ENCODE results near the gene CEL. TPM values are rescaled to one million over a fixed set of nuclear protein-coding genes. Genes with fewer than 3 reads are reported as not detected.

The CEL gene
- total and polyA plus RNA-seq, 10 of the 15 experiments (the other 5 are each of a cell fraction or from before 2014, with no cell fraction given), result 0.05 to 4.1 (median 0.29) TPM; not detected in 2

DNA sequence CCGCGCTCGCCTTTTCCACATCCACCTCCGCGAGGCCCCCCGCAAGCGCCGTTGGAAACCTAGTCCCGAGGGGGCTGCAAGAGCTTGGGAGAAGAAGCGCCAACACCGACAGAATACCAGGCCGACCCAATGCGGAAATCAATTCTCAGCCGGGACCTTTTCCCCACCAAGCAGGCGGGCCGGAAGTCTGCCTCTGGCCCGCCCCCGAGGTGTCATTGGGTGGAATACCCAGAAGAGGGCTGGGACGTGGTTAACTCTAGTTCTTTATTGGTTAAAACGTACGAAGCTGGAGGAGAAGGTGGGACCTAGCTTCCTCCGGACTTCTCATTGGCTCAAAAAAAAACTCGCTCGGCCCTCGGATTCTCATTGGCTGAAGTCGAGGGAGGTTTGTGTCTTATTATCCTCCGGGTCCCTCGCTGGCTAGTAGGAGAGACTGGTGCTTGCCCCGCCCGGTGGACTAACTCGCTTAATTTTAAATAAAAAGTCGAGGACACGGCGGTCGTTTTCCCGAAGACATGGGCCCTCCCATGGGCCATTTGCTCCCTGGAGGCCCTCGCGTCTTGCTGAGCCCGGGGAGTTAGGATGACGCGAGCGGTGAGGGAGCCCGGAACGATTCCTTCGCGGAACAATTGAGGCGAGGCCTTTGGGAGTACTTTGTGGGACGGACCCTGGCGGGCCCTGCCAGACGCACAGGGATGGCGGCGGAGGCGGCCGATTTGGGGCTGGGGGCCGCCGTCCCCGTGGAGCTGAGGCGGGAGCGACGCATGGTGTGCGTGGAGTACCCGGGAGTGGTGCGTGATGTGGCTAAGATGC lies 31.3 kb upstream of the CEL start, which contains the start of gene GTF3C5:
GTF3C5 (plus strand) TSS at position 681 of the 813 bp plus-strand sequence; CDS start at position 696, 15 bp downstream.
- intact Hi-C loops (cut with micrococcal nuclease; ENCODE audit: unreplicated experiment) (no loop called here), in situ Hi-C loops (cut with MboI) (no loop called here)
- H4K20me1 ChIP-seq (ENCODE audit: control insufficient read depth, insufficient read depth), result no peaks in the 10 kb centered on the region
- peak within 1 kb of the TSS; percentile 91 for H3K27ac ChIP-seq (ENCODE audit: control insufficient read depth, insufficient read depth)
- peaks cover 48% of the 10 kb centered on the region for H3K79me2 ChIP-seq (ENCODE audit: control insufficient read depth, insufficient read depth, low read length)
- POLR2A ChIA-PET, result interaction anchor here (0.6 to 2.2 kb wide), 9 partner anchors 8 to 447 kb away, joined by 3 to 17 read pairs (median 3); partner anchors contain the start of gene ADAMTS13
- CTCF ChIA-PET, result interaction anchor here (0.6 to 5.1 kb wide), 11 partner anchors 8 to 455 kb away, joined by 3 to 52 read pairs (median 3); no protein-coding TSS in a partner anchor
- FAIRE-seq, result peak; percentile 97
- BruUV-seq (replicated peaks), result TSS peak; percentile 56
- WGBS (ENCODE audit: insufficient coverage, insufficient replicate concordance, low lambda C conversion rate, missing lambda C conversion rate), result under 1% methylated on average over 63 of the region's 63 CpGs
- no peaks in the 10 kb centered on the region for H3K27me3 ChIP-seq (replicated peaks in 1 of 2; ENCODE audit: control insufficient read depth in 2 of 2, insufficient read depth in 2 of 2, low read length in 1 of 2)
- H3K4me3 ChIP-seq, result peak within 1 kb of the TSS; percentile 77
- peak within 1 kb of the TSS; percentile 96 for H2AFZ ChIP-seq (ENCODE audit: control insufficient read depth, low read depth, low read length)
- RAD21 ChIA-PET (ENCODE audit: unreplicated experiment), result interaction anchor here (0.9 to 2.2 kb wide), 9 partner anchors 8 to 121 kb away, joined by 3 to 18 read pairs (median 4); partner anchors contain the start of gene TSC1
- peak within 1 kb of the TSS; percentile 92 for H3K9ac ChIP-seq (ENCODE audit: control insufficient read depth, insufficient read depth, low read length)
- H3K4me2 ChIP-seq (ENCODE audit: control insufficient read depth, insufficient read depth), result peak within 1 kb of the TSS; percentile 91
- ATAC-seq, result peak; percentile 99
- SMC1A ChIA-PET (ENCODE audit: uncharacterized antibody, unreplicated experiment), result interaction anchor here (0.6 to 6.9 kb wide), 6 partner anchors 7 to 679 kb away, joined by 3 to 31 read pairs (median 4); no protein-coding TSS in a partner anchor
- H3K36me3 ChIP-seq (ENCODE audit: control insufficient read depth in 2 of 2, insufficient read depth in 2 of 2, low read length in 1 of 2), result peaks cover 0 to 2% of the 10 kb centered on the region in 2 experiments; a peak in 1 of 4 replicates
- H3K9me3 ChIP-seq (replicated peaks; ENCODE audit: control insufficient read depth, insufficient read depth, low read length), result no peaks in the 10 kb centered on the region; the same call in 2 of the 3 replicates
- DNase-seq (ENCODE audit: low read depth, low spot score), result peak; percentile 97
- peaks cover 13% of the 10 kb centered on the region for H3K4me1 ChIP-seq (ENCODE audit: control insufficient read depth, insufficient read depth, low read length)
- TF ChIP-seq HCFC1 (IDR thresholded peaks at IDR 0.05; ENCODE audit: low read length) (peak; percentile 79), TCF3 (IDR thresholded peaks at IDR 0.05; ENCODE audit: borderline replicate concordance, insufficient read depth, low read depth, low read length) (peak; percentile 56; the same call in 1 of the 2 replicates), MTA2 (IDR thresholded peaks at IDR 0.05; ENCODE audit: low read depth) (peak; percentile 32; the same call in 1 of the 2 replicates), GATAD2B (conservative IDR thresholded peaks at IDR 0.05; ENCODE audit: low read depth) (peak; percentile 66), FOXK2 (IDR thresholded peaks at IDR 0.05) (peak; percentile 48), RAD51 (IDR thresholded peaks at IDR 0.05) (no peak), MYB (IDR thresholded peaks at IDR 0.05; ENCODE audit: borderline replicate concordance, low read depth, low read length) (no peak)
- TF ChIP-seq, protein P1, sequence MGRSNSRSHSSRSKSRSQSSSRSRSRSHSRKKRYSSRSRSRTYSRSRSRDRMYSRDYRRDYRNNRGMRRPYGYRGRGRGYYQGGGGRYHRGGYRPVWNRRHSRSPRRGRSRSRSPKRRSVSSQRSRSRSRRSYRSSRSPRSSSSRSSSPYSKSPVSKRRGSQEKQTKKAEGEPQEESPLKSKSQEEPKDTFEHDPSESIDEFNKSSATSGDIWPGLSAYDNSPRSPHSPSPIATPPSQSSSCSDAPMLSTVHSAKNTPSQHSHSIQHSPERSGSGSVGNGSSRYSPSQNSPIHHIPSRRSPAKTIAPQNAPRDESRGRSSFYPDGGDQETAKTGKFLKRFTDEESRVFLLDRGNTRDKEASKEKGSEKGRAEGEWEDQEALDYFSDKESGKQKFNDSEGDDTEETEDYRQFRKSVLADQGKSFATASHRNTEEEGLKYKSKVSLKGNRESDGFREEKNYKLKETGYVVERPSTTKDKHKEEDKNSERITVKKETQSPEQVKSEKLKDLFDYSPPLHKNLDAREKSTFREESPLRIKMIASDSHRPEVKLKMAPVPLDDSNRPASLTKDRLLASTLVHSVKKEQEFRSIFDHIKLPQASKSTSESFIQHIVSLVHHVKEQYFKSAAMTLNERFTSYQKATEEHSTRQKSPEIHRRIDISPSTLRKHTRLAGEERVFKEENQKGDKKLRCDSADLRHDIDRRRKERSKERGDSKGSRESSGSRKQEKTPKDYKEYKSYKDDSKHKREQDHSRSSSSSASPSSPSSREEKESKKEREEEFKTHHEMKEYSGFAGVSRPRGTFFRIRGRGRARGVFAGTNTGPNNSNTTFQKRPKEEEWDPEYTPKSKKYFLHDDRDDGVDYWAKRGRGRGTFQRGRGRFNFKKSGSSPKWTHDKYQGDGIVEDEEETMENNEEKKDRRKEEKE (IDR thresholded peaks at IDR 0.05), result no peak
- TF ChIP-seq, protein P2, sequence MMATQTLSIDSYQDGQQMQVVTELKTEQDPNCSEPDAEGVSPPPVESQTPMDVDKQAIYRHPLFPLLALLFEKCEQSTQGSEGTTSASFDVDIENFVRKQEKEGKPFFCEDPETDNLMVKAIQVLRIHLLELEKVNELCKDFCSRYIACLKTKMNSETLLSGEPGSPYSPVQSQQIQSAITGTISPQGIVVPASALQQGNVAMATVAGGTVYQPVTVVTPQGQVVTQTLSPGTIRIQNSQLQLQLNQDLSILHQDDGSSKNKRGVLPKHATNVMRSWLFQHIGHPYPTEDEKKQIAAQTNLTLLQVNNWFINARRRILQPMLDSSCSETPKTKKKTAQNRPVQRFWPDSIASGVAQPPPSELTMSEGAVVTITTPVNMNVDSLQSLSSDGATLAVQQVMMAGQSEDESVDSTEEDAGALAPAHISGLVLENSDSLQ (IDR thresholded peaks at IDR 0.05), result peak; percentile 33
- TF ChIP-seq, protein P3, sequence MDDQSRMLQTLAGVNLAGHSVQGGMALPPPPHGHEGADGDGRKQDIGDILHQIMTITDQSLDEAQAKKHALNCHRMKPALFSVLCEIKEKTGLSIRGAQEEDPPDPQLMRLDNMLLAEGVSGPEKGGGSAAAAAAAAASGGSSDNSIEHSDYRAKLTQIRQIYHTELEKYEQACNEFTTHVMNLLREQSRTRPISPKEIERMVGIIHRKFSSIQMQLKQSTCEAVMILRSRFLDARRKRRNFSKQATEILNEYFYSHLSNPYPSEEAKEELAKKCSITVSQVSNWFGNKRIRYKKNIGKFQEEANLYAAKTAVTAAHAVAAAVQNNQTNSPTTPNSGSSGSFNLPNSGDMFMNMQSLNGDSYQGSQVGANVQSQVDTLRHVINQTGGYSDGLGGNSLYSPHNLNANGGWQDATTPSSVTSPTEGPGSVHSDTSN (IDR thresholded peaks at IDR 0.05; ENCODE audit: insufficient replicate concordance, low read depth, low read length), result no peak
- TF ChIP-seq, protein P4, sequence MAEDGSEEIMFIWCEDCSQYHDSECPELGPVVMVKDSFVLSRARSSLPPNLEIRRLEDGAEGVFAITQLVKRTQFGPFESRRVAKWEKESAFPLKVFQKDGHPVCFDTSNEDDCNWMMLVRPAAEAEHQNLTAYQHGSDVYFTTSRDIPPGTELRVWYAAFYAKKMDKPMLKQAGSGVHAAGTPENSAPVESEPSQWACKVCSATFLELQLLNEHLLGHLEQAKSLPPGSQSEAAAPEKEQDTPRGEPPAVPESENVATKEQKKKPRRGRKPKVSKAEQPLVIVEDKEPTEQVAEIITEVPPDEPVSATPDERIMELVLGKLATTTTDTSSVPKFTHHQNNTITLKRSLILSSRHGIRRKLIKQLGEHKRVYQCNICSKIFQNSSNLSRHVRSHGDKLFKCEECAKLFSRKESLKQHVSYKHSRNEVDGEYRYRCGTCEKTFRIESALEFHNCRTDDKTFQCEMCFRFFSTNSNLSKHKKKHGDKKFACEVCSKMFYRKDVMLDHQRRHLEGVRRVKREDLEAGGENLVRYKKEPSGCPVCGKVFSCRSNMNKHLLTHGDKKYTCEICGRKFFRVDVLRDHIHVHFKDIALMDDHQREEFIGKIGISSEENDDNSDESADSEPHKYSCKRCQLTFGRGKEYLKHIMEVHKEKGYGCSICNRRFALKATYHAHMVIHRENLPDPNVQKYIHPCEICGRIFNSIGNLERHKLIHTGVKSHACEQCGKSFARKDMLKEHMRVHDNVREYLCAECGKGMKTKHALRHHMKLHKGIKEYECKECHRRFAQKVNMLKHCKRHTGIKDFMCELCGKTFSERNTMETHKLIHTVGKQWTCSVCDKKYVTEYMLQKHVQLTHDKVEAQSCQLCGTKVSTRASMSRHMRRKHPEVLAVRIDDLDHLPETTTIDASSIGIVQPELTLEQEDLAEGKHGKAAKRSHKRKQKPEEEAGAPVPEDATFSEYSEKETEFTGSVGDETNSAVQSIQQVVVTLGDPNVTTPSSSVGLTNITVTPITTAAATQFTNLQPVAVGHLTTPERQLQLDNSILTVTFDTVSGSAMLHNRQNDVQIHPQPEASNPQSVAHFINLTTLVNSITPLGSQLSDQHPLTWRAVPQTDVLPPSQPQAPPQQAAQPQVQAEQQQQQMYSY (CRISPR knock-in tag; IDR thresholded peaks at IDR 0.05), result no peak
- TF ChIP-seq, protein P5, sequence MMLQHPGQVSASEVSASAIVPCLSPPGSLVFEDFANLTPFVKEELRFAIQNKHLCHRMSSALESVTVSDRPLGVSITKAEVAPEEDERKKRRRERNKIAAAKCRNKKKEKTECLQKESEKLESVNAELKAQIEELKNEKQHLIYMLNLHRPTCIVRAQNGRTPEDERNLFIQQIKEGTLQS (IDR thresholded peaks at IDR 0.05; ENCODE audit: borderline replicate concordance, extremely low read depth, low read depth, low read length), result no peak
